NB4 (cell line): ENCODE results near the gene MRPL51.
"Not testable (repeated sequence)": the region's sequence is repeated elsewhere in the genome, so short reads cannot be mapped to it uniquely, and the experiment has no call there.

ENCODE experiments used
- DNase-seq: peaks from one replicate; pipeline ENCODE4 v3.0.0; 2010; ENCODE audit warnings: low read depth
- H3K4me3 ChIP-seq: one replicate; pipeline ENCODE4 v1.5.1; 2011; ENCODE audit warnings: mild to moderate bottlenecking, low read depth, low read length, moderate library complexity
- CTCF ChIP-seq: IDR thresholded peaks from one replicate; pipeline ENCODE4 v1.5.1; 2012; ENCODE audit warnings: low read depth, low read length
- MAX ChIP-seq: IDR thresholded peaks from 2 replicates; pipeline ENCODE4 v1.6.1; 2011; ENCODE audit warnings: low read depth, low read length
- MYC ChIP-seq: IDR thresholded peaks from 2 replicates; pipeline ENCODE4 v1.6.1; 2011; ENCODE audit warnings: low read depth, low read length
- POLR2A ChIP-seq: IDR thresholded peaks from 2 replicates; pipeline ENCODE4 v1.6.1; 2011; ENCODE audit warnings: mild to moderate bottlenecking; ENCODE audit not compliant: insufficient read length; ENCODE audit errors: extremely low read depth

Gene MRPL51

DNA sequence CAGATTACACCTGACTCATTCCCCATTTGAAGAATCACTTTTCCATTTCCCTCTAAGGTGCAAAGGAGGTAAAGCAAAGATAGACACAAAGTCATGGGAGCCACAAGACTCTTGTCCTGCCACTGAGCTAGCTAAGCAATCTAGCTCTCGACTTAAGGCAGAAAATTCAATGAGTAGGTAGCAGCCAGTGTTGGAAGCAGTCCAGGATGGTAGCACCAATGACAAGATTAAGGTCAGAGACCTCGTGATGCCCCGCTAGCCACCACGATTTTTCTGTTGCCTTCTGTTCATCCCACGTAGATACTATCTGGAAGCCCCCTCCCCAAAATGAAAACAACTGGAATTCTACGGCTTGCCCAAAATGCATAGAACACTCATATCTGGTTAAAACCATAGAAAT is 24.0 kb downstream of the MRPL51 start:
- H3K4me3 ChIP-seq, result peak overlapping the region; percentile 84
- TF ChIP-seq MAX (no peak), MYC (no peak), CTCF (no peak), POLR2A (no peak)
- no peak for DNase-seq

GRCh38 chr12:6468283-6468575 is 24.8 kb downstream of the MRPL51 start:
- TF ChIP-seq MYC, result no peak
- TF ChIP-seq MAX, result no peak
- no peak for TF ChIP-seq CTCF
- TF ChIP-seq POLR2A, result no peak
- peak overlapping the region; percentile 84 for H3K4me3 ChIP-seq
- no peak for DNase-seq

GRCh38 chr12:6467571-6468282 is 25.3 kb downstream of the MRPL51 start:
- H3K4me3 ChIP-seq, result not testable (repeated sequence)

GRCh38 chr12:6466751-6467150 is 26.3 kb downstream of the MRPL51 start:
- DNase-seq, H3K4me3 ChIP-seq: not testable (repeated sequence)

More at GRCh38 chr12:6467571-6468282, 25.3 kb downstream of the MRPL51 start:
- DNase-seq, result not testable (repeated sequence)

GRCh38 chr12:6466184-6466573 is 26.9 kb downstream of the MRPL51 start:
- no peak for TF ChIP-seq MYC
- TF ChIP-seq MAX, result no peak
- no peak for TF ChIP-seq POLR2A
- TF ChIP-seq CTCF, result no peak
- no peak overlapping the region for H3K4me3 ChIP-seq

DNA sequence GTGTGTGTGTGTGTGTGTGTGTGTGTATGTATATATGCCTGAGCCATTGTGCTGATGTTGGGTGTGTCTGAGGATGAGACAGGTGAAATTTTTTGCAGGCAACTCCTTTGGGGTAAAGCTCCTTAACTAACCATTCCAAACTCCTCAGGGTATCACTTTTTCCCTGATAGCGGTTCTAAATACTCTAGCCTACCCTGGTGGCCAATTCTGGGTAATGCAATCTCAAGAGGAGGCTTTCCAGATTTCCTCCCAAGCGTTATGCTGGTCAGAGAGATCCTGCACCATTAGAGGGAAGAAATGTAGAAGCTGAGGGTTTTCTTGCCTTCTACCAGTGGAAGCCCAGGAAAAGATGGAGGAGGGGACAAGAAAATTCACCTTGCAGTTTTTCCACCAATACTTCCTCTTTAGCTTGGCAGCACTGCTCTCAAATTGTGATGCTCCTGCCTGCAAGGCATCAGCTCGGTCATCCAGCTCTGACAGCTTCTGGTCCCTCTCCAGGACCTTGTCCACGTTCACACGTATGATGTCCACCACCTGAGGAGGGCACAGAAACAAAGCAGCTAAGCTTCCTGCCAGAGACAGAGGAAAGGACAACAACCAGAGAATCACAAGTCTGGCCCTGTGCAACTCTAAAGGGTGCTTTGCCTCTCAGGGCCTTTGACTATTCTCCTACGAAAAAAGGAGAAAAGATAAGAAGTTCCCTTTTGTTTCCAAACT is 27.4 kb downstream of the MRPL51 start:
- TF ChIP-seq MYC, result no peak
- TF ChIP-seq MAX, result 0 out of 2 replicates have a peak, but pooled peaks have one; percentile 16
- peak; percentile 86 for TF ChIP-seq CTCF
- no peak for TF ChIP-seq POLR2A
- no peak overlapping the region for H3K4me3 ChIP-seq
- peak; percentile 72 for DNase-seq

More at GRCh38 chr12:6466184-6466573, 26.9 kb downstream of the MRPL51 start:
- DNase-seq, result no peak

DNA sequence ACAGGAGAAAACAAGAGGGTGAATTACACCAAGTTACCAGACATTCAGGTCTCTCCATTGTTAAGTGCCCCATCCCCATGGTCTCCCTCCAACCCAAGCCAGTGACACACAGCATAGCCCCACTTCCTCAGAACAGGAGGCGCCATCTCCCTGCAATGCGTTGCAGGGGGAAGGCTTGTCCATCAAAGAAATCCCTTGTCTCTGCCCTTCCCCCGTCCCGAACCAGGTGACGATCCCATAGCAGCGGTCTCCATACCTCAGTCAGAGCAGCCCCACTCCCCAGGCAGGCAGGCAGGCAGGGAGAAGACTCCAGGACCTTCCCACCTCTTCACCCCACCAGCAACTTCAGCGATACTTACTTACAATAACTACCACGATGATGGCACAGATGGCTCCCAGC is 28.5 kb downstream of the MRPL51 start:
- no peak overlapping the region for H3K4me3 ChIP-seq
- TF ChIP-seq CTCF (no peak), MYC (no peak), POLR2A (no peak), MAX (no peak)
- DNase-seq, result no peak
